HG03095 (cell line): Measurements from ENCODE around the gene TTLL11.

Experiments used
- ATAC-seq: cut with Tn5 transposase; IDR thresholded peaks from one replicate; pipeline ENCODE4 v1.9.1; 2021; ENCODE audit warnings: moderate library complexity; ENCODE audit not compliant: unreplicated experiment

TTLL11 gene

DNA sequence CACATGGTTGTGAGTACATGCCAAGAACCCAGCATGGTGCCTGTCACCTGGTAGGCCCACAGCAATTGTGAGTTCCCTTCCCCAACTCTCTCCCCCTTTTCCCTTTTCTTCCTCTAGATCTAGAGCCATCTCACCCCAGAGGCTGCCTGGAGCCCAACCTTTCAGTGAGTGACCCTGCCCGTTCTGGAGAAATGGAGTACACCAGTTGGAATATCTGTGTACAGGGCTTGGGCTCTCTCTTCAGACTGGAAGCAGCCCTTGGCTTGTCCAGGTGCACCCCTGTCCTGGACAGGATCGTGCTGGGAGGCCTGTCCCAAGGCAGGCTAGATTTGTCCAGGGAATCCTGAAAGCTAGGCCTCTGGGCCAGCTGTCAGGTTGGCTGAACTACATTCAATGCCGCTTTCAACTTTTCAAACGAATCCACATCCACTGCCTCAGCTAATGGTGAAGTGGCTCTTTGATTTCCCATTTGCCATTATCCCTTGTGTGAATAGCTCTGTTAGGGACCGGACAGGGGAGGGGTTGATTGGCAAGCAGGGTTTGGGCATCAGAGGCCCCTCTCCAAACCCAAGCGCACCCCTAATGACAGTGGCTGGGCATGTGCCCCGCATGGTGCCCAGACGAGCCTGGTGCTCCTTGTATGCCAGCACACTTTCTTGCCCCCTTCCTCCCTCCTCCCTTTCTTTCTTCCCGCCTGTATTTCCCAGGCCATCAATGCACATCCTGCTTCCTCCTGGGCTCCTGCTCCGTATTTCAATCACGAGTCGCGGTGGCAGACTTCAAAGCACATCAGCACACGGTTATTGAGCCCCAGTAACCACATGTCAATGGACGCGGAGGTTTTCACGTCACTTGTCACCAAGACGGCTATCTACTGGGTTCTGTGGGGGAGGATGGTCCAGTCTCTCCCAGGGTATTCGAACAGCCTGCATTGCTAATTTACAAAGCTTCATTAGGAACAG is 230.5 kb downstream of the TTLL11 start:
- ATAC-seq, result no peak

DNA sequence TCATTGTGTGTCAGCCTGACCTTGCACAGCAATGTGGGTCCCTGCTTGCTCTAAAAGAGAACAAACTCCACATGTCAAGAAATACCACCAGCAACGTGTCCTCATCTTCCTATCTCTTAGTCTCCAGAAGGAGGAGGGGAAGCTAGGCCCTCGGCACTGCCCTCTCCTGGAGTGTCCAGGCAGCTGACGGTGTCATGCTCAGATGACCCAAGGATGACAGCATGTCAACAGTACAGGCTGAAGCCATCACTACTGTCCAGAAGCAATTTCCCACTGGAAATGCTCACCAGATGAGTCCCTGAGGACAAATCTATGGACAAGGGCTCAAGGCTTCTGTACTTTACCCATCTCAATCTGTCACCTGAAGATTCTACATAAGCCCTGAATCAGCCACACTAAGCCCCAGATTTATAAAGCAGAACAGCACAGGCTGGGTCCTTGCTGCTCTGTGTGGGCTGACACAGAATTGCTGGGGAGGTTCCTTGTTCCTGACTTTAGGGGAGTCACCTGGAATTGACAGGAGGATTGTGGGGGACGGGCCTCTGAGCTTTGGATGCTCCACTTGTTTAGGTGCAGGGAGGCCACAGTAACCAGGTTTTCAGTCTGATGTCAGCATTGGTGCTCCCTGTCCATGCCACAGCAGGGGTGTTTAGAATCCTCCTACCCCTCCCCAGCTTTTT is 231.5 kb downstream of the TTLL11 start:
- no peak for ATAC-seq

DNA sequence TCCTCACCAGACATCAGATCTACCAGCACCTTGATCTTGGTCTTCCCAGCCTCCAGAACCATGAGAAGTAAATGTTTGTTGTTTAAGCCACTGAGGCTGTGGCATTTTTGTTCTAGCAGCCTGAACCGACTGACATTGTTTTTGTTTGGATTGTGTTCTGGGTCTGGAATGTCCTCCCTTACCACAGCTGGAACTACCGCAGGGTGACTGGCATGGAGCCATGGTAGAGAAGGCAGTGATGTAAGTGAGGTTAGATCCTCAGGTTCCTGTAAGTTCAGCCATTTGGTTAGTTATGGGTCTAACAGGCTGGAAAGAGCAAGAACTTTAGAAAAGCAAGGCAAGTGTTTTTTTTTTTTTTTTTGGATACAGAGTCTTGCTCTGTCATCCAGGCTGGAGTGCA is 232.4 kb downstream of the TTLL11 start:
- no peak for ATAC-seq

DNA sequence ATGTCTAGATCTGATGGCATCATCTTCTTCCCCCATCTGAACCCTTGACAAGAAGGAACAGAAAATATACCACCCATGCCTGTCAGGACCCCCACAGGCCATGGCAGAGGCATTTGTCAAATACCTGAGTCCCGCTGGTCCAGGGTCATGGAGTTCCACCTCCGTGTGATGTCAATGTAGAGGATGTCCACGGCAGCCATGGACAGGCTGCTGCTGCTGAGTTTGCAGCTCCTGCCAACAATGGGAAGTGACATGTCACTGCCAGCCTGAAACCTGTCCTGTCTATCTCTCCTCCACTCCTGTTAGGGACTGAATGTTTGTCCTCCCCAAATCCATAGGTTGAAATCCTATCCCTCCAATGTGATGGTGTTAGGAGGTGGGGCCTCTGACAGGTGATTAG is 232.9 kb downstream of the TTLL11 start:
- no peak for ATAC-seq

DNA sequence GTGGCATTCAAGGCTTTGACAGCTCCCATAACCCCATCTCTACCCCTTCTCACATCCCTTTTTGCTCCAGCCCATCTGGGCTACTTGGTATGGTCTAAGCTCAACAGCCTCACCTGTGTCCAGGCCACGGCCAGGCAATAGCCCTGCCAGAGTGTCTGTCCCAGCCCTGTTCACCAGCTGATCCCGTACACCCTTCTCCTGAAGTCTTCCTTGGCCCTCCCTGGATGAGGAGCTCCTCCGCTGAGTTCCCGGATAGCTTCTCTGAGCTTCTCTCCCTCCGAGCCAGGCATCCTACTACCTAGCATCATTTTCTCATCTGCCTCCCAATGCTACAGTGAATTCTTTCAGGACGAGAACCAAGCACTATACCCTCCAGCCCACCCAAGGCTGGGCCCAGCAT is 233.5 kb downstream of the TTLL11 start:
- no peak for ATAC-seq

DNA sequence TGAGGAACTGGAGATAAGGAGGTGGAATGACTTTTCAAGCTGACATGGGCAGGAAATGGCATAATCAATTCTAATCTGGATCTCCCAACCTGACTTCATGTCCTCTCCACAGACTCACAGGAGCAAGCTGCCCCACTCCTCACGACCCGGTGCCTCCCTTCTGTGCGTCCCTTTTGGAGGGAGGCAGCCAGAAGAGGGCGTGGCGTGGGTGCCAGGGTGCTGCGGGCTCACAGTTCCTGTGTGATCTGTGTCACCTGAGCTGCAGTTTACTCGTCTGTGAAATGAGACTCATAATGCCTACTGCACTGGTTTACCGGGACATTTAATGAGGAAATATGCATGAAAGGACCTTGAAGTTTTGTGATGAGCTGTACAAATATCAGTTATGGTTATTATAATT is 234.3 kb downstream of the TTLL11 start:
- no peak for ATAC-seq

DNA sequence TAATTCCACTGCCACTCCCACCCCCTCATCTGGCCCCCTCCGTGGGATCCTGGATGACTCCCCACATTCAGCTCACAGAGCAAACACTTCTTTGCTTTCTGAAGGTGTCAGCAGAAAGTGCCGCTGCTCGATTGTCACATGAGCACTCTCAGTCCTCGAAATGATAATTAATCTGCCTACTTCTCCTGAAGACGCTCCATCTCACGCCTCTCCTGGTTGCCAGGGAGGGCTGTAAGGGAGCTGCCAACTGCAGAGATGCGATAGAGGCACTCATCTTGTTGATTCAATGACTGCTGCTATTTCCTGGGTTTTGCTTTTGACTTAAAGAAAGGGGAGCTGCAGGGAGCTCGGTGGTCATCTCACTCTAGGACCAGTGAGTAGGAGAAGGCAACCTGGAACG is 235.2 kb downstream of the TTLL11 start:
- ATAC-seq, result no peak

DNA sequence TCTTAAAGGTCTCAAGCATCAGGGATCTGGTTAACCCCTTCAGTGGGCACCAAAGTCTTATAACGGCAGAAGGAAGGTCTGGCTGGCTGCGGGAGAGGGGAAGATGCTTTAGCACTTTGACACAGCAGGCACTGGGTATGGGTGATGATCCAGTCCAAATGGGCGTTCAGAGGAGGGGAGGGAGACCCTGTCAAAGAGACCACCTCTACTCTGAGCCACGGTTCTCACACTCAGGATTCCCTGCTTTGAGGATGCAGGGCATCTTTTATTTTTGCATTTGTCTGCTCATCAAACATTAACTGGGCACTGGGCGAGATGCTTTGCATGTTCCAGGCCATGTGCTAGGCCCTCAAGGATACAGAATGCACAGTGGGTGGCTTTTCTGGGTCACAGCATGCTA is 237.6 kb downstream of the TTLL11 start:
- no peak for ATAC-seq

DNA sequence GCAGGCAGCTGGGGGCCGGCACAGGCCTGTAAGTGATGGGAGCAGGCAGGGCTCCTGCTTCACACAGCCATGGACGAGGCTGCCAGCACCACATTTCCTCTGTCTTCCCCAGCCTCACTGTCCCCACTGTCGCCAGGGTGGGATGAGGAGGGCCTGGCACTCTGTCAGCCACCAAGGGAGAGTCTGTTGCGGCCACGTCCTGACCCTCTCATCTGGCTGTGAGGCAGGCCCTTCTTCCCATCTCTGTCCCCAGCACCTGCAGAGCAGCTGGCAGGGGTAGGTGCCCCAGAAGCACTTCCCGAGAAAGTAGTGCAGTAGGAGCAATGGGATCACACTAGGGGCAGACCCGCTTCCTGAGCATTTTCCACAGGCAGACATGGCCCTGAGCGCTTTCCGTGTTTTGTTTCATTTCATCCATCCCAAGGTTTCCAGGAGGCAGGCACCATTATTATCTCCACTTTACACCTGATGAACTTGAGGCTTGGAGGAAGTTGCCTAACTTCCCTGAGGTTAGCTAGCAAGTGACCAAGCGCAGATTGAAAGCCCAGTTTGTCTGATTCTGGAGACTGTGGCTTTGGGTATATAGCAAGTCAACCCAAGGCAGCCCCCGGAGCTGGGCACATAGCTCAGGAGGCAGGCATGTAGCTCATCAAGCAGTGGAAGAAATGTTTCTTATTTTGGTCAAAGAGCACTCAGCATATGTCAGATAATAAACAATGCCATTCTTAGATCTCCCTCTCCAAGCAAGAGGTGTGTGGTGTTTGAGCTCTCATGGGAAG is 239.3 kb downstream of the TTLL11 start:
- ATAC-seq, result no peak

DNA sequence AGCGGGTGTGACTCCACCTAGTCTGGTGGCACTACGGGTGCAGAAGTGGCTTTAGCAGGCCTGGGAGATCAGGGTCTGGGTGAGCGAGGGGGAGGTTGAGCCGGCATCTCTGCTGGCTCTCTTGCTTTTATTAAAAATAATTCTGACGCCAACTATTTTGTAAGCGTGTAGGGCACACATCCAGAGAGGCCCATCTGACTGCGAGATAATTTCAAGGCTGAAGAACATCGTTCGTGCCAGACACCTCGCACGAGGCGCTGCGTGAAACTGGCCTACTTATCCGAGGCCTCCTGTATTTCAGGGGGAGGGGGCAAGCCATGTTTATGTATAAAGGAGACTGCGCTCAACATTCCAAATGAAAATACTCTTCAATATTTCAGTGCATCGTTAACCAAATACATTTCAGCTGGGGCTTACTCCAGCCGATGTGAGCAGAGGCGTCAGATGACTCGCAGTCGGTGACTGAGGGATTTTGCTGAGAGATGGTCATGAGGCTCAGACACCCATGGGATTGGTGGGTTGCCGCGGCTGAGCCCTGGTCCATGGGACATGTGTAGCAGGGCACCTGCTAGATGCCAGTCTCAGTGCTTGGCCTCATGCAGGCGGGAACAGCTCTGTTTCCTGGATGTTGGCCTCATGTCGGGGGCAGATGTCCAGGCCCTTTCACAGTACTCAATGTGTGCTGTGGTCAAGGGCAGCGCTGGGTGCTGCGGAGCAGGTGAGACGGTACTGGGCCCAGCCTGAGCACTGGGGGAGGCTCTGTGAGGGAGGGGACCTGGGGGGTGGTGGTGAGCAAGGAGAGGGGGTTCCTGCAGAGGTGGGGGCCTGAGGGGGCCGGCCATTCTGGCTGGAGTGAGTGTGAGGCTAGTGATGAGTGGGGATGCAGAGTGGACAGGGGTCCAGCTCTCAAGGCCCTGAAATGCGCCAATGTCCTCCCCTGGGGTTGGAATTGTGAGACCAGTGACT is 240.2 kb downstream of the TTLL11 start:
- ATAC-seq, result no peak

DNA sequence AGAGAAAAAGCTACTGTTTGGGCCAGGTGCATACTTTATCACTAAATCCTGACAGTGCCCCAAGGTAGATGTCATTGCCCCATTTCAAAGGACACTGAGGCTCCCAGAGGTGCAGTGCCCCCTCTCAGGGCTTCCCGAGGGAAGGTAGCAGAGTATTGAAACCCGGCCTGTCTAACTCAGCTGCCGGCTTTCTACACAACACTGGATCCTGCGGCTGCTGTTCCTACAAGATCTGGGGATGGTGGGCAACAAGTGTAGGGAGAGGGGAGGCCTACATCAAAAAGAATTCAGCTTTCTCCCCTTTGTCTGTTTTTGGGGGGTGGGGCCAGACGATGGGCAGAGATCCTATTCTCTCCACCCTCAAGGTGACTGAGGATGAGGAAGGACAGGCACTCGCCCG is 240.9 kb downstream of the TTLL11 start:
- no peak for ATAC-seq

DNA sequence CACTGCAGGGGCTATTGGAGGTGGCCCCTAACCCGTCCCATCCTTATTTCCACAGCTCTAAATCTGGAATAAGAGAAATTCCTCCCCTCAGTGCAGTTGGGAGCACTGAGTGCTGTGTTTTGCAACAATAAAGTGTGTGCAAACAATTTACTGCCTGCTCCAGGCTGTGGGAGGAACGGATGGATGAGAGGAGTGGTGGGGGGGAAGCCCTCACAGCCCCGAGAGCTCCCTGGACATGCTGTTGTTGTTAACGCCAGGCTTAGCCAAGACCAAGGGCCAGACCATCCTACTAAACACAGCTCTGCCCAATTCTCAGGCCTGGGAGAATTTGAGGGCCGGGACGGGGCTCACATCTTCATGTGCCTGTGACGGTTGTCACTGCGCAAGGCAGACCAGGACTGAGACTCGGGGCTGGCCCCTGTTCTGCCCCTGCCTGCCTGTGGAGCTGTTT is 241.4 kb downstream of the TTLL11 start:
- ATAC-seq, result no peak

DNA sequence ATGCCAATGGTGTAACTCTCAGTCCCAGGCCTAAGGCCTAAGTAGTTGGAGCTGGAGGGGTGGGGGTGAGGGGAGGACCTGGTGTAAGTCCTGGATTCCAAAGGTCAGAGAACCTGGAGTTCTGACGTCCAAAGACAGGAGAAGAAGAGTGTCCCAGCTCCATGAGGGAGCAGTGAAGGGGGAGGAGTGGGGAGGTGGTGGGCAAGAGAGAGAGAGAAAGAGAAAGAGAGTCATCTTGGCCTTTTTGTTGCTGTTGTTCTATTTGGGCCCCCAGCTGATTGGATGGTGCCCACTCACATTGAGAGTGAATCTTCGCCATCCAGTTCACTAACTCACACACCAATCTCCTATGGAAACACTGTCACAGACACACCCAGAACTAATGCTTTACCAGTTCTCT is 242.7 kb downstream of the TTLL11 start:
- no peak for ATAC-seq

DNA sequence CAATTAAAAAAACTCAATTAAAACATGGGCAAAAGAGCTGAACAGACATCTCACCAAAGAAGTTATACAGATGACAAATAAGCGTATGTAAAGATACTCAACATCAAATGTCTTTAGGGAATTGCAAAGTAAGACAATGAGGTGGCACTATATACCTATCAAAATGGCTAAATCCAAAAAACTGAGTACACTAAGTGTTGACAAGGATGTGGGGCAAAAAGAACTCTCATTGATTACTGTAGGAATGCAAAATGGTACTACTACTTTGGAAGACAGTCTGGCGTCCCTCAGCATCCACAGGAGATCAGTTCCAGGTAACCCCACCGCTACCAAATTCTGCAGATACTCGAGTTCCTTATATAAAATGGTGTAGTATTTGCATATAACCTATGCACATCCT is 243.6 kb downstream of the TTLL11 start:
- no peak for ATAC-seq

DNA sequence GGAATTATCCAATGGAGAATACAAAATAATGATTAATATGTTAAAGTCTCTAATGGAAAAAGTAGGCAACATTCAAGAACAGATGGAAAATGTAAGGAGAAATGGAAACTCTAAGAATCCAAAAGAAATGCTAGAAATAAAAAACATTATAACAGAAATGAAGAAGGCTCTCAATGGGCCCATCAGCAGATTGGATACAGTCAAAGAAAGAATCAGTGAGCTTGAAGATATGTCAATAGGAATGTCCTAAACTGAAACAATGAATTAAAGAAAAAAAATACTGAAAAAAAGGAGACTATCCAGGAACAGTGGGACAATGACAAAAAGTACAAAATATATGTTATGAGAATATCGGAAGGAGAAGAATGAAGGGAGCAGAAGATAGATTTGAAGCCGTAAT is 248.5 kb downstream of the TTLL11 start:
- ATAC-seq, result no peak

DNA sequence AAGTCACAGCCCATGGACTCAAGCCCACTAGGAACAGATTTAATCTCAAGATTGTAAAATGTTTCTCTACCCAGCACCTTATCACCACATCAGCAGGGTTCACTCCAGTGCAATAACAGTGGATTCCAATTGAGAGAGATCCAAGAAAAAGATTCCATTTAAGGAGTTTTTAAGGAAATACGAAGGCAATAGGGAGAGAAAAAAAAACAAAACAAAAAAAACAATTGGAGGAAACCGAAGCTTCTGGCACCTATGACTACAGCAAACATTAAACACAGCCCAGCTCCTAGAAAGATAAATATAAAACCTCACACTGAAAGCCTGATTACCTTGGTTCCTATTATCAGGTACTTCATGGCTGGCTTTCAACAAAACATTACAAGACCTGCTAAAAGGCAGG is 249.0 kb downstream of the TTLL11 start:
- ATAC-seq, result no peak

DNA sequence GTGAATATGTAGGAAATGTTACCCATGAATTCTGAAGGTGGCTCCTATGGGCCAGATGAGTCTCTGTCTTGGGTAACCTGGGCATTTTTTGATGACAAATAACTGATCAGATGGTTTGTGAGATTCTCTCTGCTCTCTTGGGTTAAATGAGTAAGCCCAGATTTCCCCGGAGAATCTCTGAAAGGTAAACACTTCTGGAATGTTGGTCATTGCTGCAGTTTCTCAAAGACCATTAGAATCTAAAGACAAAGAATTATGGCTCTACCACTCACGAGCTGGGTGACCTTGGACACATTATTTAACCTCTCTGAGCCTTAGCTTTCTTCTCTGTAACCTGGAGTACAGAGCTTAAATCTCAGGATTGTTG is 250.5 kb downstream of the TTLL11 start:
- ATAC-seq, result no peak

DNA sequence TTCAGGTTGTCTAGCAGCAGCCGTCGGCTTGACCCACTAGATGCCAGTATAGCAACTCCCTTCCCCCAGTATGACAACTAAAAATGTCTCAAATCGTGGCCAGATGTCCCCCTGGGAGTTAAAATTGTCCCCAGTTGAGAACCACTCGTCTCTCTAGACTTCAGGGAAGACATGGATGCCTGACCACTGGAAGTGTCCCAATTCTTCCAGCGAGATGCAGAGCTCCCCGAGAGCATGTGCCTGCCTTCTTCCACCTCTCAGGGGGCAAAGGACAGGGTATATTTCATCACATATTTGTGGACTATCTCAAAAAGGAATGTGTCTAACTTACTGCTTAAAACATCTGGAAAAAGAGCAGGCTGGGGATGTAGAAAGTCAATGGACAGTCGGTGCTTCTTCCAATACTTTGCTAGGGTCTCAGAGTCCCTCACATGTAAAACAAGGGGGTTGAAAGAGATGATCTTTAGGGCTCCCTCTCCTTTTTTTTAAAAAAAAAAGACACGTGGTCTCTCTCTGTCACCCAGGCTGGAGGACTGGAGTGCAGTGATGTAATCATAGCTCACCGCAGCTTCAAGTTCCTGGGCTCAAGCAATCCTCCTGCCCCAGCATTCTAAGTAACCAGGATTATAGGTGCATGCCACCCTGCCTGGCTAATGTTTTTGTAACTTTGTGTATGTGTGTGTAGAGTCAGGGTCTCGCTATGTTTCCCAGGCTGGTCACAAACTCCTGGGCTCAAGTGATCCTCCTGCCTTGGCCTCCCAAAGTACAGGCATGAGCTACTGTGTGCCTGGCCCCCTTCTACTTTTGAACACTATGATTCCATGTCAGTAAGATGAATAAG is 251.1 kb downstream of the TTLL11 start:
- no peak for ATAC-seq
